ENCODE results near the gene NPAS1. TPM values are rescaled to one million over a fixed set of nuclear protein-coding genes. Genes with fewer than 3 reads are reported as not detected.
"Not testable (repeated sequence)": the region's sequence is repeated elsewhere in the genome, so short reads cannot be mapped to it uniquely, and the experiment has no call there.

NPAS1 gene
- total RNA-seq, 1 experiment from 2014 or later: 2.8 TPM

DNA sequence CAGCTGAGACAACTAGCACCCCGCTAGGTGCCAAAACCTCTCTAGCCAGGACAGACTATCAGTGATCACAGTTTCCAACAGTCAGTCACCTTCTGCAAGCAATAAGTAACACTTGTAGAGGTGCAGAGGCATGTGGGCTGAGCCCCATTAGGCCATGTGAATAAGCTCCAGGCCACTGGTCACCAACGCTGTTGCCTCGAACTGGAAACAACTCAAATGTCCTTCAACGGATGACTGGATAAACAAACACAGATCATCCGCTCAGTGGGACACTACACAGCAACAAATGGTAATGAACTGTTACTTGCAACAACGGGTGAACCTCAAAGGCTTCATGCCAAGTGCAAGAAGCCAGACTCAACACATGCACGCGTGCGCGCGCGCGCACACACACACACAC lies 56.3 kb downstream of the NPAS1 start:
- intact Hi-C loops (cut with micrococcal nuclease; ENCODE audit: unreplicated experiment): loop anchor here (5.0 kb wide), 2 partner anchors 36 to 39 kb away; partner anchors contain the start of gene ZC3H4
- no peak for DNase-seq
- no peaks in the 10 kb centered on the region for H3K9me3 Mint-ChIP-seq (ENCODE audit: unreplicated experiment)
- H3K4me1 Mint-ChIP-seq (ENCODE audit: low read depth, unreplicated experiment): peaks cover 7% of the 10 kb centered on the region
- H3K4me3 ChIP-seq (ENCODE audit: low read depth, low read length): no peak overlapping the region
- ChIA-PET POLR2A (no interaction called here), CTCF (interaction anchor here (0.7 kb wide), 1 partner anchor 52 kb away, joined by 8 read pairs; no protein-coding TSS in a partner anchor)
- BruUV-seq (replicated peaks): no TSS peak
- peaks cover 92% of the 10 kb centered on the region for H3K36me3 Mint-ChIP-seq (ENCODE audit: insufficient read depth, unreplicated experiment)
- TF ChIP-seq, protein P1, sequence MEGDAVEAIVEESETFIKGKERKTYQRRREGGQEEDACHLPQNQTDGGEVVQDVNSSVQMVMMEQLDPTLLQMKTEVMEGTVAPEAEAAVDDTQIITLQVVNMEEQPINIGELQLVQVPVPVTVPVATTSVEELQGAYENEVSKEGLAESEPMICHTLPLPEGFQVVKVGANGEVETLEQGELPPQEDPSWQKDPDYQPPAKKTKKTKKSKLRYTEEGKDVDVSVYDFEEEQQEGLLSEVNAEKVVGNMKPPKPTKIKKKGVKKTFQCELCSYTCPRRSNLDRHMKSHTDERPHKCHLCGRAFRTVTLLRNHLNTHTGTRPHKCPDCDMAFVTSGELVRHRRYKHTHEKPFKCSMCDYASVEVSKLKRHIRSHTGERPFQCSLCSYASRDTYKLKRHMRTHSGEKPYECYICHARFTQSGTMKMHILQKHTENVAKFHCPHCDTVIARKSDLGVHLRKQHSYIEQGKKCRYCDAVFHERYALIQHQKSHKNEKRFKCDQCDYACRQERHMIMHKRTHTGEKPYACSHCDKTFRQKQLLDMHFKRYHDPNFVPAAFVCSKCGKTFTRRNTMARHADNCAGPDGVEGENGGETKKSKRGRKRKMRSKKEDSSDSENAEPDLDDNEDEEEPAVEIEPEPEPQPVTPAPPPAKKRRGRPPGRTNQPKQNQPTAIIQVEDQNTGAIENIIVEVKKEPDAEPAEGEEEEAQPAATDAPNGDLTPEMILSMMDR (IDR thresholded peaks at IDR 0.05; ENCODE audit: insufficient read depth in 1 of 2, low read depth in 1 of 2, low read length in 1 of 2, severe bottlenecking in 1 of 2, unreplicated experiment in 1 of 2): no peak
- H3K27me3 ChIP-seq (replicated peaks; ENCODE audit: control insufficient read depth, insufficient read depth, low read length): no peaks in the 10 kb centered on the region
- no peak overlapping the region for H3K27ac Mint-ChIP-seq (ENCODE audit: unreplicated experiment)
- no peaks in the 10 kb centered on the region for H3K9me3 ChIP-seq
- no peak overlapping the region for H3K4me3 Mint-ChIP-seq (ENCODE audit: unreplicated experiment)
- peaks cover 15% of the 10 kb centered on the region for H3K4me1 ChIP-seq
- H3K36me3 ChIP-seq (ENCODE audit: control insufficient read depth, insufficient read depth, low read length): peaks cover 9% of the 10 kb centered on the region
- no peaks in the 10 kb centered on the region for H3K27me3 Mint-ChIP-seq (ENCODE audit: insufficient read depth, unreplicated experiment)

- H3K4me1 Mint-ChIP-seq (ENCODE audit: low read depth, unreplicated experiment); H3K9me3 ChIP-seq; CTCF ChIA-PET; H3K27ac Mint-ChIP-seq (ENCODE audit: unreplicated experiment); H3K27me3 Mint-ChIP-seq (ENCODE audit: insufficient read depth, unreplicated experiment); POLR2A ChIA-PET; DNase-seq; H3K4me3 ChIP-seq (ENCODE audit: low read depth, low read length); H3K9me3 Mint-ChIP-seq (ENCODE audit: unreplicated experiment); H3K27me3 ChIP-seq (replicated peaks; ENCODE audit: control insufficient read depth, insufficient read depth, low read length); BruUV-seq (replicated peaks); H3K4me3 Mint-ChIP-seq (ENCODE audit: unreplicated experiment): not testable (repeated sequence)
- peaks cover 86% of the 10 kb centered on the region for H3K36me3 Mint-ChIP-seq (ENCODE audit: insufficient read depth, unreplicated experiment)
- intact Hi-C loops (cut with micrococcal nuclease; ENCODE audit: unreplicated experiment): loop anchor here (5.0 kb wide), 2 partner anchors 34 to 41 kb away; partner anchors contain the start of gene ZC3H4
- Histone ChIP-seq H3K4me1 (peaks cover 20% of the 10 kb centered on the region), H3K36me3 (ENCODE audit: control insufficient read depth, insufficient read depth, low read length) (peaks cover 11% of the 10 kb centered on the region)
These were observed 58.7 kb downstream of the NPAS1 start for GRCh38 chr19:47078351-47078750.

DNA sequence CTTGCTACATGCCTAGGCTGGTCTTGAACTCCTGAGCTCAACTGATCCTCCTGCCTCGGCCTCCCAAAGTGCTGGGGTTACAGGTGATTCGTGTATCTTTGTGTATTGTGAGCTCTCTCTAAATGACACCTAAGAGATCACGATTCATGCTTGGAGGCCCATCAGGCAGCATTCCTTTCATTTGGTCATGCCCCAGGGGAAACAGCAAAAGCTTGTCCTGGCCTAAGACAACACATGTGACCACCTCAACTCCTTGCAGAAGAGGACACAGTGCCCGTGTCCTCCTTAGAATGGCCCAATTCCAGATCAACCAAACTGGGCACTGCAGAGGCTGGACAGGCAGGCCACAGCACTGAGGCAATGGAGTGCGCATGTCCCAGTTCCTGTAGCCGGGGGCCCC lies 61.5 kb downstream of the NPAS1 start:
- Mint-ChIP-seq H3K4me1 (ENCODE audit: low read depth, unreplicated experiment) (peaks cover 7% of the 10 kb centered on the region), H3K9me3 (ENCODE audit: unreplicated experiment) (no peaks in the 10 kb centered on the region), H3K27ac (ENCODE audit: unreplicated experiment) (no peak overlapping the region), H3K36me3 (ENCODE audit: insufficient read depth, unreplicated experiment) (peaks cover 89% of the 10 kb centered on the region), H3K4me3 (ENCODE audit: unreplicated experiment) (no peak overlapping the region), H3K27me3 (ENCODE audit: insufficient read depth, unreplicated experiment) (no peaks in the 10 kb centered on the region)
- intact Hi-C loops (cut with micrococcal nuclease; ENCODE audit: unreplicated experiment): no loop called here
- ChIA-PET CTCF (interaction anchor here (0.5 to 0.8 kb wide), 2 partner anchors 45 to 329 kb away, joined by 4 read pairs; no protein-coding TSS in a partner anchor), POLR2A (interaction anchor here (1.6 kb wide), 1 partner anchor 32 kb away, joined by 11 read pairs; the partner anchor contains the start of gene ZC3H4)
- no TSS peak for BruUV-seq (replicated peaks)
- DNase-seq: no peak
- TF ChIP-seq, protein P1 (IDR thresholded peaks at IDR 0.05; ENCODE audit: insufficient read depth in 1 of 2, low read depth in 1 of 2, low read length in 1 of 2, severe bottlenecking in 1 of 2, unreplicated experiment in 1 of 2): no peak
- H3K27me3 ChIP-seq (replicated peaks; ENCODE audit: control insufficient read depth, insufficient read depth, low read length): no peaks in the 10 kb centered on the region
- H3K4me3 ChIP-seq (ENCODE audit: low read depth, low read length): no peak overlapping the region
- peaks cover 15% of the 10 kb centered on the region for H3K36me3 ChIP-seq (ENCODE audit: control insufficient read depth, insufficient read depth, low read length)
- no peaks in the 10 kb centered on the region for H3K9me3 ChIP-seq
- H3K4me1 ChIP-seq: peaks cover 20% of the 10 kb centered on the region
